Measurements from ENCODE around the gene ARHGAP15.

Gene ARHGAP15

GRCh38 chr2:143744114-143744513, 614.9 kb downstream of the ARHGAP15 start:
- Histone ChIP-seq H3F3A (ENCODE audit: control insufficient read depth, insufficient read depth) (no peaks in the 10 kb centered on the region), H3K79me2 (ENCODE audit: control insufficient read depth, low read length) (no peaks in the 10 kb centered on the region)
- TF ChIP-seq CTCF (IDR thresholded peaks at IDR 0.05; ENCODE audit: low read depth, low read length, poor library complexity, severe bottlenecking), result no peak
- no peak for TF ChIP-seq EZH2phosphoT487 (IDR thresholded peaks at IDR 0.05; ENCODE audit: borderline replicate concordance, low read length)

GRCh38 chr2:143745060-143745459, 615.8 kb downstream of the ARHGAP15 start:
- H3K27ac ChIP-seq (ENCODE audit: low read depth, low read length), result no peak overlapping the region
- no peaks in the 10 kb centered on the region for H4K20me1 ChIP-seq (ENCODE audit: control insufficient read depth, insufficient read depth, low read depth, low read length)
- TF ChIP-seq EZH2phosphoT487 (IDR thresholded peaks at IDR 0.05; ENCODE audit: borderline replicate concordance, low read length) (no peak), CTCF (IDR thresholded peaks at IDR 0.05; ENCODE audit: low read depth, low read length, poor library complexity, severe bottlenecking) (no peak)
- H3K4me2 ChIP-seq (ENCODE audit: low read length), result no peak overlapping the region
- H3K79me2 ChIP-seq (ENCODE audit: control insufficient read depth, low read length), result no peaks in the 10 kb centered on the region
- H3K27me3 ChIP-seq (ENCODE audit: control insufficient read depth, low read length), result no peaks in the 10 kb centered on the region
- H3F3A ChIP-seq (ENCODE audit: control insufficient read depth, insufficient read depth), result no peaks in the 10 kb centered on the region
- H3K4me3 ChIP-seq (ENCODE audit: low read length), result no peak overlapping the region
- no peaks in the 10 kb centered on the region for H3K9me3 ChIP-seq (ENCODE audit: control insufficient read depth, insufficient read depth, low read length)
- no peaks in the 10 kb centered on the region for H3K4me1 ChIP-seq (ENCODE audit: control insufficient read depth, low read length)
- H3K9me2 ChIP-seq (replicated peaks; ENCODE audit: control insufficient read depth, low read length), result no peaks in the 10 kb centered on the region
- no peaks in the 10 kb centered on the region for H3K36me3 ChIP-seq (ENCODE audit: control insufficient read depth, low read length)

More at GRCh38 chr2:143744114-143744513, 614.9 kb downstream of the ARHGAP15 start:
- H3K9me2 ChIP-seq (replicated peaks; ENCODE audit: control insufficient read depth, low read length), result no peaks in the 10 kb centered on the region
- H3K9me3 ChIP-seq (ENCODE audit: control insufficient read depth, insufficient read depth, low read length), result no peaks in the 10 kb centered on the region
- H3K27ac ChIP-seq (ENCODE audit: low read depth, low read length), result no peak overlapping the region
- no peak overlapping the region for H3K4me3 ChIP-seq (ENCODE audit: low read length)
- H3K27me3 ChIP-seq (ENCODE audit: control insufficient read depth, low read length), result no peaks in the 10 kb centered on the region
- no peaks in the 10 kb centered on the region for H4K20me1 ChIP-seq (ENCODE audit: control insufficient read depth, insufficient read depth, low read depth, low read length)
- no peak overlapping the region for H3K4me2 ChIP-seq (ENCODE audit: low read length)
- no peaks in the 10 kb centered on the region for H3K36me3 ChIP-seq (ENCODE audit: control insufficient read depth, low read length)
- no peaks in the 10 kb centered on the region for H3K4me1 ChIP-seq (ENCODE audit: control insufficient read depth, low read length)

- no peaks in the 10 kb centered on the region for H3K36me3 ChIP-seq (ENCODE audit: control insufficient read depth, low read length)
- H3K9me2 ChIP-seq (replicated peaks; ENCODE audit: control insufficient read depth, low read length), result no peaks in the 10 kb centered on the region
- no peaks in the 10 kb centered on the region for H3K4me1 ChIP-seq (ENCODE audit: control insufficient read depth, low read length)
- no peaks in the 10 kb centered on the region for H3F3A ChIP-seq (ENCODE audit: control insufficient read depth, insufficient read depth)
- no peaks in the 10 kb centered on the region for H4K20me1 ChIP-seq (ENCODE audit: control insufficient read depth, insufficient read depth, low read depth, low read length)
- no peaks in the 10 kb centered on the region for H3K79me2 ChIP-seq (ENCODE audit: control insufficient read depth, low read length)
- TF ChIP-seq CTCF (IDR thresholded peaks at IDR 0.05; ENCODE audit: low read depth, low read length, poor library complexity, severe bottlenecking) (no peak), EZH2phosphoT487 (IDR thresholded peaks at IDR 0.05; ENCODE audit: borderline replicate concordance, low read length) (no peak)
- no peak overlapping the region for H3K4me3 ChIP-seq (ENCODE audit: low read length)
- no peak overlapping the region for H3K27ac ChIP-seq (ENCODE audit: low read depth, low read length)
- H3K9me3 ChIP-seq (ENCODE audit: control insufficient read depth, insufficient read depth, low read length), result no peaks in the 10 kb centered on the region
- no peaks in the 10 kb centered on the region for H3K27me3 ChIP-seq (ENCODE audit: control insufficient read depth, low read length)
- no peak overlapping the region for H3K4me2 ChIP-seq (ENCODE audit: low read length)
Measured at GRCh38 chr2:143754742-143755141, 625.5 kb downstream of the ARHGAP15 start.
